Neural cell (in vitro differentiated cells): ENCODE data around the gene SH3RF2. TPM values are rescaled to one million over a fixed set of nuclear protein-coding genes. Genes with fewer than 3 reads are reported as not detected.

Experiments used
- H2AFZ ChIP-seq: fragments of 200-600, 300-800 bp; sonication (generic), shearing (Covaris generic); 2 replicates; pipeline ENCODE4 v1.6.0; 2014; ENCODE audit warnings: low read depth, mild to moderate bottlenecking, antibody characterized with exemption, low read length, moderate library complexity
- H3F3A ChIP-seq: fragments of 200-600 bp; shearing (Covaris generic); 2 replicates; pipeline ENCODE4 v1.6.1; 2016; ENCODE audit warnings: mild to moderate bottlenecking, moderate library complexity, mixed read lengths, antibody characterized with exemption, low read length; ENCODE audit not compliant: insufficient read depth, poor library complexity, severe bottlenecking
- H3K27ac ChIP-seq: fragments of 200-600, 300-800 bp; sonication (generic), shearing (Covaris generic); 2 replicates; pipeline ENCODE4 v1.5.1; 2014; ENCODE audit warnings: mild to moderate bottlenecking, low read length, moderate library complexity
- H3K27me3 ChIP-seq: fragments of 300-800, 200-600 bp; sonication (generic), shearing (Covaris generic); 2 replicates; pipeline ENCODE4 v1.6.0; 2014; ENCODE audit warnings: mild to moderate bottlenecking, low read depth, low read length, moderate library complexity; ENCODE audit not compliant: insufficient read depth
- H3K36me3 ChIP-seq: fragments of 300-800, 200-600 bp; sonication (generic), shearing (Covaris generic); 2 replicates; pipeline ENCODE4 v1.5.1; 2014; ENCODE audit warnings: mild to moderate bottlenecking, antibody characterized with exemption, low read length, moderate library complexity; ENCODE audit not compliant: insufficient read depth
- H3K4me2 ChIP-seq: fragments of 300-800, 200-600 bp; sonication (generic), shearing (Covaris generic); 2 replicates; pipeline ENCODE4 v1.6.0; 2014; ENCODE audit warnings: mild to moderate bottlenecking, low read length
- H3K4me3 ChIP-seq: fragments of 300-800, 200-600 bp; sonication (generic), shearing (Covaris generic); 2 replicates; pipeline ENCODE4 v1.5.1; 2014; ENCODE audit warnings: mild to moderate bottlenecking, low read length, moderate library complexity
- H3K79me2 ChIP-seq: fragments of 200-600 bp; shearing (Covaris generic); replicated peaks from 2 replicates; pipeline ENCODE4 v1.6.0; 2014; ENCODE audit warnings: mild to moderate bottlenecking, low read length, moderate library complexity; ENCODE audit not compliant: insufficient read depth
- H3K9ac ChIP-seq: fragments of 300-800, 200-600 bp; sonication (generic), shearing (Covaris generic); 2 replicates; pipeline ENCODE4 v1.6.1; 2016; ENCODE audit warnings: mild to moderate bottlenecking, low read length, mixed read lengths
- H3K9me2 ChIP-seq: fragments of 200-600 bp; shearing (Covaris generic); 2 replicates; pipeline ENCODE4 v1.6.1; 2016; ENCODE audit warnings: mild to moderate bottlenecking, low read length, mixed read lengths; ENCODE audit not compliant: insufficient read depth
- H3K9me3 ChIP-seq: fragments of 200-600, 300-800 bp; sonication (generic), shearing (Covaris generic); 2 replicates; pipeline ENCODE4 v1.6.1; 2016; ENCODE audit warnings: mild to moderate bottlenecking, mixed run types, low read length, moderate library complexity, mixed read lengths
- H4K20me1 ChIP-seq: fragments of 200-600 bp; shearing (Covaris generic); 2 replicates; pipeline ENCODE4 v1.6.1; 2016; ENCODE audit warnings: mild to moderate bottlenecking, mixed run types; ENCODE audit not compliant: insufficient read depth
- CTCF ChIP-seq: fragments of 450-650 bp; IDR thresholded peaks from 2 replicates; pipeline ENCODE4 v1.5.1; 2014; ENCODE audit warnings: antibody characterized with exemption, mild to moderate bottlenecking, moderate library complexity; ENCODE audit not compliant: poor library complexity, severe bottlenecking
- EP300 ChIP-seq: fragments of 450-650 bp; conservative IDR thresholded peaks from 2 replicates; pipeline ENCODE4 v1.6.1; 2014; ENCODE audit warnings: antibody characterized with exemption, mild to moderate bottlenecking, moderate library complexity; ENCODE audit not compliant: poor library complexity, severe bottlenecking
- EZH2 ChIP-seq: fragments of 200-600, 300-800 bp; shearing (Covaris generic), sonication (generic); IDR thresholded peaks from 2 replicates; pipeline ENCODE4 v1.6.1; 2014; ENCODE audit warnings: antibody characterized with exemption, low read length, borderline replicate concordance, mild to moderate bottlenecking; ENCODE audit not compliant: insufficient read depth, poor library complexity, severe bottlenecking
- MXI1 ChIP-seq: fragments of 450-650 bp; conservative IDR thresholded peaks from 2 replicates; pipeline ENCODE4 v1.6.1; 2014; ENCODE audit warnings: antibody characterized with exemption, mild to moderate bottlenecking; ENCODE audit not compliant: poor library complexity, severe bottlenecking
- POLR2AphosphoS5 ChIP-seq: IDR thresholded peaks from 2 replicates; pipeline ENCODE4 v1.6.1; 2012
- RAD21 ChIP-seq: fragments of 450-650 bp; conservative IDR thresholded peaks from 2 replicates; pipeline ENCODE4 v1.6.1; 2014; ENCODE audit warnings: antibody characterized with exemption, mild to moderate bottlenecking, moderate library complexity
- REST ChIP-seq: IDR thresholded peaks from 2 replicates; pipeline ENCODE4 v1.6.1; 2012; ENCODE audit warnings: borderline replicate concordance
- SMC3 ChIP-seq: fragments of 450-650 bp; conservative IDR thresholded peaks from 2 replicates; pipeline ENCODE4 v1.6.1; 2014; ENCODE audit warnings: antibody characterized with exemption, mild to moderate bottlenecking, moderate library complexity; ENCODE audit not compliant: poor library complexity
- TAF1 ChIP-seq: IDR thresholded peaks from 2 replicates; pipeline ENCODE4 v1.6.1; 2012; ENCODE audit warnings: low read depth
- polyA plus RNA-seq: library from polyadenylated mRNA; depleted of rRNA; stranded (reverse); fragments of >200 nt; gene quantifications from 2 replicates; pipeline ENCODE4 v1.2.3, GENCODE V29; 2014

The SH3RF2 gene
- polyA plus RNA-seq, 1 donor from 2014 or later: not detected

GRCh38 chr5:145948921-145949320, 12.5 kb downstream of the SH3RF2 start:
- Histone ChIP-seq H3K4me3 (no peak overlapping the region), H3K4me2 (no peak overlapping the region), H2AFZ (no peak overlapping the region)

GRCh38 chr5:145949474-145949873, 13.1 kb downstream of the SH3RF2 start:
- Histone ChIP-seq H3F3A (no peaks in the 10 kb centered on the region), H3K4me3 (no peak overlapping the region), H2AFZ (no peak overlapping the region), H3K9me2 (no peaks in the 10 kb centered on the region), H3K9me3 (no peaks in the 10 kb centered on the region), H3K79me2 (no peaks in the 10 kb centered on the region), H3K36me3 (no peaks in the 10 kb centered on the region), H3K4me2 (no peak overlapping the region), H3K9ac (no peak overlapping the region), H4K20me1 (no peaks in the 10 kb centered on the region), H3K27me3 (no peaks in the 10 kb centered on the region), H3K27ac (no peak overlapping the region)
- TF ChIP-seq EP300: no peak
- TF ChIP-seq TAF1: no peak
- TF ChIP-seq POLR2AphosphoS5: no peak
- no peak for TF ChIP-seq SMC3
- TF ChIP-seq MXI1: no peak

More at GRCh38 chr5:145948921-145949320, 12.5 kb downstream of the SH3RF2 start:
- H3K27ac ChIP-seq: no peak overlapping the region
- no peaks in the 10 kb centered on the region for H4K20me1 ChIP-seq
- no peaks in the 10 kb centered on the region for H3K9me3 ChIP-seq
- no peak overlapping the region for H3K9ac ChIP-seq
- no peaks in the 10 kb centered on the region for H3K27me3 ChIP-seq
- no peaks in the 10 kb centered on the region for H3F3A ChIP-seq
- no peak for TF ChIP-seq SMC3
- TF ChIP-seq REST: no peak
- TF ChIP-seq POLR2AphosphoS5: no peak
- no peak for TF ChIP-seq RAD21
- TF ChIP-seq CTCF: no peak
- no peak for TF ChIP-seq EZH2
- no peak for TF ChIP-seq TAF1
- no peak for TF ChIP-seq EP300
- no peak for TF ChIP-seq MXI1
- H3K36me3 ChIP-seq: no peaks in the 10 kb centered on the region
- H3K79me2 ChIP-seq: no peaks in the 10 kb centered on the region
- H3K9me2 ChIP-seq: no peaks in the 10 kb centered on the region
